ENCODE measurements around the gene SDR42E1. TPM values are rescaled to one million over a fixed set of nuclear protein-coding genes. Genes with fewer than 3 reads are reported as not detected.

SDR42E1 gene
- total RNA-seq, 2 donors from 2014 or later, result 7.9 to 14.4 TPM

DNA sequence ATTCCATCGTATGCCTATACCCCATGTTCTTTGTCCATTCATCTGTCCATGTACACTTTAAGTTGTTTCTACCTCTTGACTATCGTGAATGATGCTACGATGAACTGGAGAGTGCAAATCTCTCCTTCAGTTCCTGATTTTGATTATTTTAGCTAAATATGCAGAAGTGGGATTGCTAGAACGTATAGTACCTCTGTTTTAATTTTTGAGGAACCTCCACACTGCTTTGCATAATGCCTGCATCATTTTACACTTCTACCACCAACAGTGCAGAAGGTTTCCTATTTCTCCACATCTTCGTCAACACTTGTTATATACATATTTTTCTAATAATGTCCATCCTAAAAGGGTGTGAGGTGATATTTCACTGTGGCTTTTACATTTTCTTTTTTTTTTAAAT lies 43.9 kb downstream of the SDR42E1 start:
- no peak for ATAC-seq
- intact Hi-C loops (cut with DNase I, micrococcal nuclease), result no loop called here

DNA sequence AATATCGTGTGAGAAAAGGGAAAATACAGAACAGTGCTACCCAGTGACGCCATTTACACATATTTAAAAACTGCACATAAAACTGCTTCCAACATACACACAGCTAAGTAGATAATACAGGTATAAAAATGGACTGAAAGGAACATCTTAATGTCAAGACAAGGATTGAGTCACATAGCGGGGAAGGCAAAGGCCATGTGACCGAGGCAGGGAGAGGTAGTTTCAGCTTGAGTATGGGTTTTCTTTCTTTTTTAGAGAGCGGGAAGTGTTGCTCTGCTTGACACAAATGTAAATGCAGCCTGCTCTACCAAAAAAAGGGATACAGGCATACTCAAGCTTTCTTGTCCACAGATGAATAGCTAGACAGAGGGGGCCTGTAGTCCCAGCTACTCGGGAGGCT lies 46.5 kb downstream of the SDR42E1 start:
- ATAC-seq (no peak), DNase-seq (no peak)
- intact Hi-C loops (cut with DNase I, micrococcal nuclease), result no loop called here

More for the DNA sequence above, 43.9 kb downstream of the SDR42E1 start:
- no peak for DNase-seq

DNA sequence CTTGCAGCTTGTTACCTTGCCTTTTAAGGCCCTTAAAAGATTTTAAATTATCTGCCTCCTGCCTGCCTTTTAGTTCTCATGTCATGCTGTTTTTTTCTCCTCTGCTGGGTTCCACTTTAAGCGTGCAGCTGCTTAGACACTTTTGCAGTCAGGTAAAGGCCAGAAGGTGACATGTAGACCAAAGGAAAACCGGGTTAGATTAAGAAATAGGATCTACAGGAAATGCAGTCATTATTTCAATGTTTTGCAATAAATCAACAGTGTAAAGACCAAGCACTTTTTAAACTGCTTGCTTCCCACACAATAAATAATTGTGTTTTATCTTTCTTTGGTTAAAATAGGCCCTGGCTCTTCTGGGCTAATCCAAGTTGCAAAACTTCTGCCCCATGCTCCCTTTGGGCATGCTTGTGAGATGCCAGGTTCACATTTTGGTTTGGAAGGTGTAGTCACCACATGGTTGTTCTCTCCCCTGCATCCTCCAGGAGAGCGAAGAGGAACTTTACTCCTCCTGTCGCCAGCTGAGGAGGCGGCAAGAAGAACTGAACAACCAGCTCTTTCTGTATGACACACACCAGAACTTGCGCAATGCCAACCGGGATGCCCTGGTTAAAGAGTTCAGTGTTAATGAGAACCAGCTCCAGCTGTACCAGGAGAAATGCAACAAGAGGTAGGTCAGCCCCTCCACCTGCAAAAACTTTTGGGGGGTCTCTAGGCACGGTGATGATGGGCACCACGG lies 54.9 kb downstream of the SDR42E1 start:
- intact Hi-C loops (cut with DNase I, micrococcal nuclease), result no loop called here
- DNase-seq (no peak), ATAC-seq (no peak)

DNA sequence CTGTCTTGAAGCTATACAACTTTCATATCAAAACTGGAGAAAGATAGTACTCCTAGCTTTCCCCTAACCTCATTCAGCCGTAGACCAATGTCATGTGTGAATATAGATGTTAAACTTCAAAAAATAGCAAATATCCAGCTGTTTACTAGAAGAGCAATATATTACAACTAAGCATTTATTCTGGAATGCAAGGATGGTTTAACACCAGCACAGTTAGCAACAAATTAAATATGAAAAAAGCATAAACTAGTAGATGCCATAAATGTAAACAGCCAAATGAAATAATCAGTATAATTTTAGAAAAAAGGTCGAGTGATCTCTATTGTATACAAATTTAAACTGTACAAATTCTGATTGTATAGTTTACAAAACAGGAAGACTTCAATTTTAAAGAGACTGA lies 59.7 kb downstream of the SDR42E1 start:
- no peak for ATAC-seq
- intact Hi-C loops (cut with DNase I, micrococcal nuclease), result no loop called here
- DNase-seq, result no peak

DNA sequence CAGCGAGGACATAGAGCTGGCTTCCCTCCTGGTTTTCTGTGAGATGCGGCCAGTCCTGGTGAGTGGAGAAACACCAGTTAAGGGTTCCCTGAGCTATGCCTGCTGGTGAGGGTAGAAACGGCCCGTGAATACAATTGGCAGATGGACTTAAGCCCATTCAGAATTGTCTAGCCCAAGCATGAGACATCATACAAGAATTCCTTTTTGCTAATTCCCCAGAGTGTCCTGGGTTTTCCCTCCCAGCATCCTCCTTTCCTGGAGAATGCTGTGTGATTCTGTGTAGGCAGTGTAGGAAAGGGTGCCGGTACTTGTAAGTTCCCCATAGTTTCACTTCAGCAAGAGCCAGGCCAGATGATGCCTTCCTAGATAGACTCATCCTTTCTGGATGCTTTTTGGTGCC lies 65.1 kb downstream of the SDR42E1 start:
- ATAC-seq (no peak), DNase-seq (no peak)
- intact Hi-C loops (cut with DNase I, micrococcal nuclease), result no loop called here

DNA sequence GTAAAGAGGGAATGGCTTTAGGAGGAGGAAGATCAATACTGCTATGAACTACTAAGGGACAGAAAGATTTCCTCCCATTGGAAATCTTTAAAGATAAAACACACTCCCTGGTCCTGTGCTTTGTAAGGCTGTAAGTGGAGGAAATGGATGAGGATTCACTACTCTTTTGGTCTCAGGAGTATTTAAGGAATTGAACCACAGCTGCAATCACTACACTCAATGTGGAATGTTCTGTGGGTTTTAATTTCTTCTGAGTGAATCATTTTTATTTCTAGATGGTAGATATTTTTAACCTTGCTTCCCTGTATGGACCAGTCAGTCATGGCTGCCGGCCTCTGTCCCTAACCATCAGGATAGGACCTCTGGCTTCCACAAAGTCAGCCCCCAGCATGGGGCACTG lies 65.6 kb downstream of the SDR42E1 start:
- no peak for DNase-seq
- no peak for ATAC-seq
- intact Hi-C loops (cut with DNase I, micrococcal nuclease), result no loop called here

DNA sequence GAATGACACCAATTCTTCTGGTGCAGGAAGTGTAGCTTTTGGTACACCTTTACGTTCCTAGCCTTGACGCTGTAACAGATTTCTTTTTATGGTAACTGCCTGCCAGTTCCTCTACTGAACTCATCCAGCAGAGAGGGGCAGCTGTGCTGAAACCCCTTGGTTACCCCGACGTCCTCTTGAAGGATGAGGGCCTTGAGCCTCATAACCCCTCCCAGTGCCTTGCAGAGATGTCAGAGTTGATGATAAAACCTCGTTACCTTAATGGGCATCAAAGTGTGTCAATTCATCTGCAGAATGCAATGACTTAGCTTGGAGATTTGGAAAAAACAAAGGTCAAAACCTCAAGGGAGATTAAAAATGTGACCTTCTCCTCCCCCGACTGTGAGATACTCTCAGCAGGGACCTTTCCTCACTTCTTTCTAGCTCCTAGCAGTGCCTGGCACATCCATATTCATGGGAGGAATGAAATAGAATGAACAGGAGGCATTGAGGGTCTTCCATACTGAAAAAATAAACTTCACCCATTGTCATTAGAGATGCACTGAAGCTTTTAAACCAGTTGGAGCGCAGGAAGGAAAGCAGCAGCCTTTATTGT lies 69.2 kb downstream of the SDR42E1 start:
- ATAC-seq (no peak), DNase-seq (no peak)
- intact Hi-C loops (cut with DNase I, micrococcal nuclease), result no loop called here

DNA sequence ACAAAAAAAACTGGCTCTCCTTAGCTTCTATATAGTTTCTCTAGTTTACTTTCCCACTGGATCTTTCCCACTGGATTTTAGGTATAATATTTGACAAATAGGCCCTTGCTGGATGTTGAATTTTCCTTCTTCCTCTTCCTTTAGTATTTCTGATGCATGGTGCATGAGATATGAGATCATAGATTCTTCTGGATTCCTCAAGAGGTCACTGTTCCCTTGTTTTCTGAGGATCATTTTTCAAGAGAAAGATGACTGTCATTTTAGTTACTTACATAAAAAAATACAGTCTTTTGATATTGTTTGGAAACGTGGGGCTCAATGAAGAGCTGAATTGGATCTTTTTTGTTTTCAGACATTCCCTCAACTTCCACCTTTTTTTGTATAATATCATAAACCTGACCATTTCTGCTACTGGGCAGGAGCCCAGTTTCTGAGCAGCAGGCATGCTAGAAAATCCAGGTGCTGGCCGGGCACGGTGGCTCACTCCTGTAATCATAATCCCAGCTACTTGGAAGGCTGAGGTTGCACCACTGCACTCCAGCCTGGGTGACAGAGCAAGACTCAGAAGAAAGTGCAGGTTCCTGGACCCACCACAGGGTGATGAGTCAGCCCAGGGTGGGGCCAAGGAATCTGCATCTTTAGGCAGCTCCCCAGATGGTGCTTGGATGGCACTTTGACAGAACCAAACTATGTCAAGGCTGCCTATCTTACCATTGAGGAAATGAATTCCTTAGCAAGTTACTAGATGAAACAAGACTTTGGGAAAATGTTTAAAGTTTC lies 70.3 kb downstream of the SDR42E1 start:
- intact Hi-C loops (cut with DNase I, micrococcal nuclease), result no loop called here
- DNase-seq, result no peak
- ATAC-seq, result peak; percentile 77

DNA sequence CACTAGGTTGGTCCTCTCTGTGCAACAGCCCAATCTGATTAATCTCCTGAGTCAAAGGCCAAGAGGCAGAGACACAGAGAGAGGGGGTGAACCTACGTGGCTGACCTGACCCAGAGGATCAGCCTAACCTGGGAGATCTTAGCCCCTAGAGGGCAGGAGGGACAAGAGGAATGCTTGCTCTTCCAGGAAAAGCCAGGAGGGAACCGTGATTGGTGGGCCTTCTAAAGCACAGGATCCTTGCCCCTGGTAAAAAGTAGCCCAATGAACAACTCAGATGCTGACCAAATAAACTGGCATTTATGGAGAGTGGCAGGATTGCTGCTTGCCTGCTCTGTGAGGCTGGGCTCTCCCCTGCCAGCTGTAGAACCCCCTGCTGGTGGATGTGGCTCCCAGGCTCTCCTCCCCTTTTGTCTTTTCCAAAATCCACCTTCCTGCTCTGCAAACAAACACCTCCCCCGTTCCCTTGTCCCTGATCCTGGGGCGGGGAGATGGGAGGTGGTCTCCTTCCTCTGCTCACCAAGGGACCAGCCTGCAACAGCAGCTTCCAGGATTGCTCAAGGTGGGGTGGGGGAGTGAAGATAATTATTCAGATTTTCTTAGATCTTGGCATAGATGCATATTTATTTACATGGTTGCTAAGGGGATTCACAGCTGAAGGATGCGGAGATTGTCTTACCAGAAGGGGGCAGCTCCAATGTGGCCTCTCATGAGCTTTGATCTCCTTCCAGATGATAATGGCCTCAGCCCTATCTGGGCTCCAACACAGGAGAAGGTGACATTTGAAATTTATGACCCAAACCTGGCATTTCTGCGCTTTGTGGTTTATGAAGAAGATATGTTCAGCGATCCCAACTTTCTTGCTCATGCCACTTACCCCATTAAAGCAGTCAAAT lies 71.9 kb downstream of the SDR42E1 start:
- intact Hi-C loops (cut with DNase I, micrococcal nuclease), result no loop called here
- ATAC-seq, result no peak
- DNase-seq, result no peak

Other genes starting within 250 kb of the SDR42E1 start
- 10 to 100 TPM; 16.7 to 20.0 TPM for gene PLCG2, start 232.2 kb downstream of the SDR42E1 start, total RNA-seq
- gene HSD17B2, start 23.8 kb upstream of the SDR42E1 start, total RNA-seq, result 100 to 1,000 TPM in 1 of 2 donors, 10 to 100 TPM in 1; 63.6 to 181 TPM
- 10 to 100 TPM; 13.7 to 23.4 TPM for gene MPHOSPH6, start 158.8 kb upstream of the SDR42E1 start, total RNA-seq

Data from left colon (tissue), 2 donors.